Activated CD4-positive, alpha-beta T cell treated with anti-CD3 and anti-CD28 coated beads, Interleukin-2, Interleukin-4, amounts not matched to agents 100 ng/mL and 50 ng/mL, durations not matched to agents 16 hours and 8 hours (primary cell): Measurements from ENCODE around the gene NFAM1.

Experiments used
- DNase-seq: peaks from one replicate; pipeline ENCODE4 v3.0.0-alpha.2; 2020; ENCODE audit warnings: low spot score

The NFAM1 gene

DNA sequence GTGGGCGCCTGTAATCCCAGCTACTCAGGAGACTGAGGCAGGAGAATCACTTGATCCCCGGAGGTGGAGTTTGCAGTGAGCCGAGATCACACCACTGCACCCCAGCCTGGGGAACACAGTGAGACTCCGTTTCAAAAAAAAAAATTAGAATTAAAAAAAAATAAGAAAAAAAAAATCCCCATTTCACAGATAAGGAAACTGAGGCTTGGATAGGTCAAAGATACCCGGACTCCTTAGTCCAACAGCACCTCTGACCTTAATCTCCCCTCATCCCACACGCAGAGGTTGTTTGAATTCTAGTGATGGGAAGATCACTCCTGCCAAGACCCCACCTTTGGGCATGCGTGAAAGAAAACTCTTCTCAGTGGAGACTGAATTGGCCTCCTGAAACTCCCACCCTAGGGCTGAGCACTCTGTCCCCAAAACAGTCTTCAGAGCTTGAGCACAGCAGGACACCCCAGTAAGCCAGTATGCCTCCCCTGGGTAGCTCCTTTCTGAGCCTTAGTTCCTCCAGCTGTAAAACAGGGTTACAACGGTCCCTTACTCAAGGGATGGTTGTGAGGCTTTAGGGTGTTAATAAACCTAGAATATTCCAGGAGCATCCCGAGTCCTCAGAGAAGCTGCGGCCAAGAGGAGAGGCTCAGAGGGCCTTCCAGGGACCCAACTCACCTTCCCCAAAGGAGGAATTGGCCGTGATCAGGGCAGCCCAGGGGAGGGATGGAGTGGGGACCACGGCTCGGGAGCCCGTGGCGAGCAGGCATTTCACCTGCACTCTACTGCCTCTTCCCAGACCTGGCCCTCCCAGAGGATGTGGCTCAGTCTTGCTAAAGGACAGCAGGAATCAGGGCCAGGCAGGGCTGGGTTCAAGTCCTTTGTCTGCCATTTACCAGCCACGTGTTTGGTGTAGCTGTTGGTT is 73.3 kb downstream of the NFAM1 start:
- no peak for DNase-seq

- DNase-seq = no peak
Measured at GRCh38 chr22:42357634-42358296, 74.4 kb downstream of the NFAM1 start.

- no peak for DNase-seq
Measured at GRCh38 chr22:42357221-42357620, 75.0 kb downstream of the NFAM1 start.

DNA sequence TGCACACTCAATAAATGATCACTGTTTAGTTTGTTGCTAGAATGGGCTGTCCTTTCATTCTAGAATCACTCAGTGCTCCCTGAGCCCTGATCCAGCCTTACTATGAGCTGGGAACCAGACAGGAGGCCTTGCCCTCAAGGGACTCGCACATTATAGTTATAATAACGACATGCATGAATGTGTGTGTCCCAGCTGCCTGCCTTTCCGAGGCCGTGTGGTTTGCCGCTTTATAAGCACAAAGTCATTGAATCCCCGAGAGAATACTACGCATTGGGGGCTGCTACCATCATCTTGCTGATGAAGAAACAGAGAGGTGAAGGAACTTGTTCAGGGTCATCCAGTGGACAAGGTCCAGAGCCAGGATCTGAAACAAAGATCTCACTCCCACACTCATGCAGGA is 75.7 kb downstream of the NFAM1 start:
- no peak for DNase-seq

DNA sequence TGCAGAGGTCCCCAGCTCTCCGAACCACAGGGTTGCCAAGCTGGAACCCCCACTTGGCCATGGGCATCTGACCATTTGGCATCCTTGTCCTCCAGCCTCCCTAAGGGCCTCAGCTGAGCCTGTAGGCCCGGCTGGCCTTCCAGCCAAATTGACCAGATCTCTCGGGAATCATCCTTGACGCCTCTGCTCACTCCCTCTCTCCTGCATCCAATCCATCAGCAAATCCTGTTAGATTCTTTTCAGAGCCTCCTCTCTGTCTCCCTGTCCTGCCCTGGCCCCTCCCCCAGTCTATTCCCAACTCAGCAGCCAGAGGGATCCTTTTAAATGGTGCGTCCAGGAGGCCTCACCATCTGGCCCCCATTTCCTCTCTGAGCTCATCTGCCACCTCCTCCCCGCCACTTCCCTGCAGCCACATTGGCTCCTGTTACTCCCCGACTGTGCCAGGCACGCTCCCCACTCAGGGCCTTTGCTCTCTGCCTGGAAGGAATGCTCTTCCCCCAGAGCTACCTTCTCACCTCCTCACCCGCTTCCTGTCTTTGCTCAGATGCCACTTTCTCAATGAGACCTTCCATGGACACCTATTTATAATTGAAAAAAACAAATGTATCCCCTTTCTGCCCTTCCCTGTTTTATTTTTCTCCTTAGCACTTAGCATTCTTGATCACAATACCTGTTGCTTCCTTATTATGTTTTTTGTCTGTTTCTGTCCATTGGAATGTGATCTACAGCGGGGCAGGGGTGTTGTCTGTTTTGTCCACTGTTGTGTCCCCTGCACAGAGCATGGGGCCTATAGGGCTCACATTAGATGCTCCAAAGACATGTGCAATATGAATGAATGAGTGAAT is 78.1 kb downstream of the NFAM1 start:
- no peak for DNase-seq

- DNase-seq = no peak
Measured at GRCh38 chr22:42350373-42350772, 81.8 kb downstream of the NFAM1 start.

DNA sequence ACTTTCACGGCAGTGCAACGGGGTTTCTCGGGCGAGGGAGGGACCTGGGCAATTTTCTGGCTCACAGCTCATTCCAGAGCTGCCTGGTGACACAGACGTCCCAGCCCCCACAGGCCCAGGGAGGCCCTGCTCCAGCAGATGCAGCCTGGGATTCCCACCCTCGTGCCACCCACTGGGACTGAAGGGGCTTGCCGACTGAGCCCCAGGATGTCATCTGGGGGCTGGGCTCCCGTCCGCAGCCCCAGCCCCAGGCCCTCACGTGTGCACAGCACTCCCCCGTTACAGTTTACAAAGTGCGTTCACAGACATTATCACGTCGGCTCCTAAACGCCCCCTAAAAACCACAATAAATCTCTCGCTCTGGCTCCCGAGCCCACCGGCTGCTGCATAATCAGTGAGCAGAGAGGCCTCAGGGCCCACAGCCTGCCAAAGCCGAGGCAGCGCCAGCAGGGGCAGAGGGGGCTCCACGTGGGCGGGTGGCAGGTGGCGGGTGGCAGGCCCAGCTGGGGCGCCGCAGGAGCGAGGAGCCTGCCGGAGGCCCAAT is 84.8 kb downstream of the NFAM1 start:
- no peak for DNase-seq

- DNase-seq = no peak
Measured at GRCh38 chr22:42346722-42347121, 85.5 kb downstream of the NFAM1 start.

GRCh38 chr22:42345458-42345857 is 86.7 kb downstream of the NFAM1 start:
- DNase-seq = no peak

DNA sequence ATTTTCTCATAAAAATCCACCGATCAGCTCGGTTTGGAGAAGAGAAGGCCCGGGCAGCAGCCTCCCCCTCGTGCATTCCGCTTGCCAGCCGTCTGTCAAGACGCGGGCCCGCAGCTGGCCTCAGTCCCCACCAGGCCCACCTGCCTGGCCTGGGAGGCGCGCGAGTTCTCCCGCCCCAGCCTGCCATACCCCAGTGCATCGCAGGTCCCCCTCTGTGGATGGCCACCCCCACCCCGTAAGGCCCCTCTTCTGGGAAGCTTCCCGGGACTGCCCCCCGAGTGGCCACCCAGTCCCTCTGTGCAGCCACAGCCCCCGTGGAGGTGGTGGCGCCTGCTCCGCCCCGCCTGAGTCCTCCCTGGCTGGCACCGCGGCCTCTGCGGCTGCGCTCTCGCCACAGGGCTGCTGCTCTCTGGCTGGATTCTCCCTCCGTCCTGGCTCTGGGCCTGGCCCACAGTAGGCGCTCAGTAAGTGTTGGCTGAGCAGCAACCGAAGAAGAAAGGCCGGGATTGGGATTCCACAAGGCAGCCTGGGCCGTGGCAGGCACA is 87.8 kb downstream of the NFAM1 start:
- no peak for DNase-seq

DNA sequence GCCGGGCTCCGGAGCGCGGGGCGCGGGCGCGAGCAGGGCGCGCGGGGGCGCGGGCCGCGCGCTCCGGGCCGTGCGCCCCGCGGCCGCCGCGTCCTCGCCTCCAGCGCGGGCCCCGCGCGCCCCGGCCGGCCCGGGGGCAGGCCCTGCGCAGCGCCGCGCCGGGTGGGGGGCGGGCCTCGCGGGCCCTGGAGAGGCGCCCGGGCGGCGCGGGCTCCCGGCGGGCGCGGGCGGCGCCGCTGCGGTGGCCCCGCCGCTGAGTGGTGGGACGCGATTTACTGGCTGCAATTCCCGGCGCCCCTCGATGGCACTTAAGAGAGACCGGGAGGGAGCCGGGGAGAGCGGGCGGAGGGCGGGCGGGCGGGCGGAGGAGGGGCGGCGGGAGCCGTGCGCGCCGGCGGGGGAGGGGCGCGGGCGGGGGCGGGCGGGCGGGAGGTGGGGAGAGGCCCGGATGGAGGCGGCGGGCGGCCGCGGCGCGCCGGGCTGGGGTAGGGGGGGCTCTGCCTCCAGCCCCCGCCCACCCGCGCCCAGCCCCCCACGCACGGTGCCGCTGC is 88.6 kb downstream of the NFAM1 start:
- no peak for DNase-seq

DNA sequence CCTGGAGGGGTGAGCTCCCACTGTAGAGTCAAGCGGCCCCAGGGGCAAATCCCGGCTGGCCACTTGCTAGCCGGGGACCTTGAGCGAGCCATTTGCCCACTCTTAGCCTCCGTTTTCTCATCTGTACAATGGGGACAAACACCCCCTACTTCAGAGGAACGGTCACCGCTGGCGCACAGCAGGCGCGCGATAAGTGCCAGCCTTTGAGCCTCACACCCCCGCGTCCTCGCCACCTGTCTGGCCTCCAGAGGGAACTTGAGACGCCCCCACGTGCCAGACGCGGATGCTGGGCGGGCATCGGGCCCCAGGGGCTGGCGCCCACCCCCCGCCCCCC is 89.1 kb downstream of the NFAM1 start:
- DNase-seq = no peak

DNA sequence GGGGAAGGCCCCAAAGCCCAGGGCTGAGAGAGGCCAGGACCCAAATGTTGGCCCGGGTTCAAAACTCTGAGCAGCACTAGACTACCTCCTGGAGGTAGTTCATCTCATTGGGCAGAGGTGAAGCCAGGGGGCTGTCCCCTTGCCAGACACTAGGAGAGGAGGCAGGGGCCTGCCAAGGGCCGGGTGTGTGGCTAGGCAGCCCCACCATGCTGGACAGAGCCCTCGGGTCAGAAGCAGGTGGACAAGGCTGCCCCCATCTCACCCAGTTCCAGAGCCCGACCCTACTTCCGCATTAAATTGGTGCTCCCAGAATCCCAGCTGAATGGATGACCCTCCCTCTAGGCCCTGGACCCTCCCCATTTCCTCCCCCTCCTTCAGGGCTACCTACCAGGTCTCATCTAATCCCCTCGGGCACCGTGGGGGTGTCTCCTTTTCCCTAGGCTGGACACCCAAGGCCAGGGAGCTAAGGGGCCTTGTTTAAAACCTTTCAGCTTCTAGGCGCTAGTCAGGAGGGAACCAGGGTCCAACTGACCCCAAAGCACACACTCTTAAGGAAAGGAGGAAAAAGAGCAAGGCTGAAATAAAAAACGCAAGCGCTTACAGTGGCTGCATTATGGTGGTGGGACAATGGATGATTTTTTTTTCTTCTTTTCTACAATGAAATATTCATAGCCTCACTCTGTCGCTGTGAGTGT is 89.6 kb downstream of the NFAM1 start:
- no peak for DNase-seq

DNA sequence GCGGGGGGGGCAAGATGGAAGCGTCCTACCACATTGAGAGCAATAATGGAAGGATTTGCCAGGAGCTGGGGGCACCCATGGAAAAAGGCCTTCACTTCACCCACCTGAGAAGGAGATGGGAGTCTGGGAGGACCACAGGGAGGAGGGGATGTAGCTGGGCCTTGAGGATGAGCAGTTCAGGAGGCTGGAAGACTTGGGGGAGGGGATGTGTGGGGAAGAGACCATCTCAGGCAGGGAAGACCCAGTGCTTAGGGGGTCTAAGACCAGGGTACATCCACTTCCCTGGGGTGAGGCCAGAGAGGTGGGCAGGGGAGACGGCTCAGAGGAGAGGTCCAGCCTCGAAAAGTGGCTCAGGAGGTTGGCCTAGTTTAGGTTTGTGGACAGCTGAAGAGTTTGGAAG is 90.4 kb downstream of the NFAM1 start:
- DNase-seq = no peak

- no peak for DNase-seq
Measured at GRCh38 chr22:42340829-42341383, 91.3 kb downstream of the NFAM1 start.

DNA sequence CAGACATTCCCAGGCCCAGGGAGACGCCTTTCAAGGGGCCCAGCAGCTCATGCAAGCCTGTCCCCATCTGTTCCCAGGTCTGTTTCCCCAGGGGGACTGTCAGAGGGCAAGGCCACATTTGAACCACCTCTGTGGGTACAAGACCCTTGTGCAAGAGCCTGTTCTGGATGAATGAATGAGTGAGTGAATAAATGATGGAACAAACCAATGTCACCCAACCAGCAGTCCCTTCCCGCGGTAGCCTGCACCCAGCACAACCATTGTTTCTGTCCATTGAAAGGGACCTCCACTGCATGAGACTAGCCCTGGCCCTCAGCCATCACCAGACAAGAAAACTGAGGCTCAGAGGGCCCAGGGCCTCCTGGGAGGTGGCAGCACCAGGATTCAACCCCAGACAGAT is 92.1 kb downstream of the NFAM1 start:
- DNase-seq = no peak

DNA sequence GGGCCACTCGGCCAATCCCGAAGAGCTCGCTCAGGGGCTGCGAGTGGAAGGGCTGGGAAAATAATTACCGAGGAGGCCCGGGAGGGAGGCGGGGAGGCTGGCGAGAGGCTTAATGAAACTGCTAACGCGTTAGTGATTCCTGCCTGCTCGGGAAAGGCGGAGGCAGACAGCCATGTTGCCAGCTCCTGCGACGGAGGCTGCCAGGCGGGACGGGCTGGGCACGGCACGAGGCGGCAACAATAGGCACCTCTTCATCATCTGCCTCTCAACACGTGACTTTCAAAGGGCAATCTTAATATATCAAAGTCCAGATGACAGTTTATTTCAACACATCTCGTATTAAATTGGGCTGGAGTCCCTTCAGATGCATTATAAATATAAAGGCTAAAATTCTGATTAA is 93.7 kb downstream of the NFAM1 start:
- DNase-seq = no peak

DNA sequence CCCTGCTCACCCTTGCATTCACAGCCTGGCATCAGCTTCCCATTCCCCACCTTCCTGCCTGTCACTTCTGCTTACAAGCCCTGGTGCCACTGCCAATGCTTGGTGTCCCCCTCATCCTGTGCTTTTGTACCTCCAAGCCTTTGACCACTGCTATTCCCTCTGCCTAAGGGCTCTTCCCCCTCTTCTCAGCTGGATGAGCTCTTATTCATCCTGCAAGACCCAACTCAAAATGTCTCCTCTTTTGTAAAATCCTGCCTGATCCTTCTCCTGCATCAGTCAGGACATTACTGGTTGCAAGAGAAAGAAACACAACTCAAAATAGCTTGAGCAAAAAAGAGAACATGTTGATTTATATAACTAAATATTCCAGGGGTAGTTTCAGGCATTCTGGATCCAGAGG is 94.8 kb downstream of the NFAM1 start:
- DNase-seq = no peak

GRCh38 chr22:42336527-42337227 is 95.5 kb downstream of the NFAM1 start:
- DNase-seq = no peak

DNA sequence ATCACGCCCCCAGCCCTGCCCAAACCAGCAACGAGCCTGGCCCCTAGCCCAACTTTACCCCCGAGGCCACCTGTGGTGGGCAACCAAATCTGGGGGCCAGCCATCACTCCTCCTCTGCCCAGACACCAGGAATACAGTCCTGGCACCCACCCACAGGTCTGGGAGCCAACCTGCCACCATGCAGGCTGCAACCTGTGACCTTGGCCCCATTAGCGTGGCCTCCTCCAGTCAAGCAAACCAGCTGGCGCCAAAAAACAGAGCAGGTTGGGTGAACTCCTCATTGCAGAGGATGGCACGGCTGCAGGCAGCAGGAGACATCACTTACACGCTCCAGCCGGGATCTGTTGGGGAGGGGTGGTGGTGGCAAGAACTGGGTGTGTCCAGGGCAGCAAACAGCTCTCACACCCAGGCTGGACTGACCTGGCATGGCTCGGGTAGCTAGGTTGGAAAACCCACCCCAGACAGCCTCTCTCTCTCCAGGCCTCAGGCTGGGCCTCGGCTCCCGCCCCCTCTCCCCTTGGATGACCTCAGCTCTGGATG is 96.3 kb downstream of the NFAM1 start:
- no peak for DNase-seq
